DMS 273 treated with DMSO at 0.1 percent for 48 hours (cell line): ENCODE measurements around the gene EN1.
A peak's percentile ranks its signal among the peaks of the same experiment; 100 is the strongest.

Experiments used
- DNase-seq: peaks from one replicate; lab custom pipeline; 2025; lab: John Stamatoyannopoulos, UW

EN1 gene

DNA sequence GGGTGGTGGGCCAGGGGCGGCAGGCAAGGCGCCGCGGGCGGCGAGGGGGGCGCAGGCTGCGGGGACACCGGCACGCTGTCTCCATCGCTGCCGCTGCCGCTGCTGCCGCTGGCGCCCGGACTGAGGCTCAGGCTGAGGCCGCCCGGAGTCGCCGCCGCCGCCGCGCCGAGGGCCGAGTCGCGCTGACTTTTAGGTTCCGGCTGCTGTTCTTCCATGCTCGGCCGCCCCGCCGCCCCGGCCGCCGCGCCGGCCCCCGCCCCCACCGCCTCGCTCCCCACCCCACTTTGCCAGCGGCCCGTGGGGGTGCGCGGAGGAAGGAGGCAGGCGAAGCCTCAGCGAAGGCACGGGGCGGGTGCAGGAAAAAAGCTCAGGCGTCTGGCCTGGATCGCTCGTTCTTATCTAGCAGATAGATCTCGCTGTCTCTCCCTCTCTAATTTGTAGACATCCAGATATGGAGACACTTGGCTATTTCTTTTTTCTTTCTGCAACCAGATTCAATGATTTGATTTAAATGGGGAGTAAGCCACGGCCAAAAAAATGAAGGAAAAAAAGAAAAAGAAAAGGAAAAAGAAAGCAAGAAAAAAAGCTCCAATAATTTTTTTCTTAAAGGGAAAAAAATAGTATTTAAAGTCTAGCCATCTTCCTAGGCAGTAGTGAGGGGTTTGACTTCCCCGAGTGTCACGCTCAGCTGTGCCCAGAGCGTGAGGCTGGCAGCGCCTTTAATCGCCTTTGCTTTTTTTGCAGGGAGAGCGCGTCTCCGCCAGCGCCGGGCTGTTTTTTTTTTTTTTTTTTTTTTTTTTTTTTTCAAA lies at the start of gene EN1:
TSS of gene EN1 (minus strand) at position 696 of the 809 bp plus-strand sequence. CDS start at position 215, 481 bp downstream.
- no peak for DNase-seq

- DNase-seq: no peak
These were observed 45.7 kb upstream of the EN1 start for GRCh38 chr2:118893100-118893499.

DNA sequence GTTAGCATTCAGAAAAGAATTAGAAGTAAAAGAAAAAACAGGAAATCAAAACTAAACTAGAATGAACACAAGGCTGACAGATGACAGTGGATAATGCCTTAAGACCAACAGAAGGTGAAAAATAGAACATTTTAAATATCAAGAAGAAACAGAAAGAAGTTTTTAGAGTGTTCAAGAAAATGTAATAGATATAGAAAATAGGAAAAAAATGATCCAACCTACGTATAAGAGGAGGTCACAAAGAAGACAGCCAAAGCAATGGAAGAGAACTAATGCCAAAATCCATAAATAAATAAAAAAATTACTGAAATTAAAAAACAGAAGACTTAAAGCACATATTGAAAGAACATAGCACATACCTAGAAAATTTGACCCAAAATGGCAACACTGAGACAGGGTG lies 42.5 kb upstream of the EN1 start:
- DNase-seq: no peak

DNA sequence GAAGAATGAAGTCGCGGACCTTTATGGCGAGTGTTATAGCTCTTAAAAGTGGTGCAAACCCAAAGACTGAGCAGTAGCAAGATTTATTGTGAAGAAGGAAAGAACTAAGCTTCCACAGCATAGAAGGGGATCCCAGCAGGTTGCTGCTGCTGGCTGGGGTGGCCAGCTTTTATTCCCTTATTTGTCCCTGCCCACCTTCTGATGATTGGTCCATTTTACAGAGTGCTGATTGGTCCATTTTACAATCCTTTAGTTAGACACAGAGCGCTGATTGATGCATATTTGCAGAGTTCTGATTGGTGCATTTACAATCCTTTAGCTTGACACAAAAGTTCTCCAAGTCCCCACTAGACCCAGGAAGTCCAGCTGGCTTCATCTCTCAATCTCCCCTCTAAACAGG lies 36.3 kb upstream of the EN1 start:
- no peak for DNase-seq

GRCh38 chr2:118882693-118883336 lies 35.4 kb upstream of the EN1 start:
- no peak for DNase-seq

- no peak for DNase-seq
These were observed 34.2 kb upstream of the EN1 start for GRCh38 chr2:118881490-118882129.

DNA sequence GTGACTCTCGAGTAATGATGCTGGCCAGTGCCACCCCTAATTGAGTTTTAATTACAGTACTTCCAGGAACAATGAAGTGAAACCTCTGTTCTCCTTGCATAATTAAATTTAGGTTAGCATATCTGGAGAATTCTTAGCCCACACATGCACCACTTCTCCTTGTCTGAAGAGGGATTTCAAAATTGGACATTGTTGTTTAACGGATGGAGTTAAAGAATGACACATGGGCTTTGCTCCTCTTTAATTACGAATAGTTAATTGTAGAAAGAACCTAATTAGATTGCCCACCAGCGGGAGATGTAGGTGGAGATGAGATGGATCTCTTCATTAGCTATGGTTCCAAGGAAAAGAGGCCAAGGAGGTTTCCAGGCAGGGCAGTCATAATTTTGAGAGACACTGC lies 33.1 kb upstream of the EN1 start:
- DNase-seq: no peak

- DNase-seq: no peak
These were observed 31.2 kb upstream of the EN1 start for GRCh38 chr2:118878531-118879149.

GRCh38 chr2:118875318-118875717 lies 27.9 kb upstream of the EN1 start:
- DNase-seq: no peak

- no peak for DNase-seq
These were observed 26.9 kb upstream of the EN1 start for GRCh38 chr2:118874324-118874723.

DNA sequence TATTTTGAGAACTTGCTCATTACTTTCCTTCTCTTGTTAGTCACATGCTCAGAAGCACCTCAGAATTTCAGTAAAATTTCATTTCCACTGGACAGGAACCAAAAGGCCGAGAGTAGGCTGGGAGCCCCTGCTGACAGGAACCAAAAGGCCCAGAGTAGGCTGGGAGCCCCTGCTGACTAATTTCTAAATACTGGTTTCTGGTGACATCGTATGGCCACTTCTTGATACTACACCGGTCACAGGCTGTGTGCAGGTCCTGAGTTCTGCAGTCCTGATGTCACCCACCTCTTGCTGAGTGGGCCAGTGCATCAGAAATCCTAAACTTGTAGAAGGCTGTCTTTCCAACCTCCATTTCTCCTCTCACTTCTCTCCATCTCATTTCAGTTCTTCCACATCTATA lies 17.7 kb upstream of the EN1 start:
- peak; percentile 1 for DNase-seq

DNA sequence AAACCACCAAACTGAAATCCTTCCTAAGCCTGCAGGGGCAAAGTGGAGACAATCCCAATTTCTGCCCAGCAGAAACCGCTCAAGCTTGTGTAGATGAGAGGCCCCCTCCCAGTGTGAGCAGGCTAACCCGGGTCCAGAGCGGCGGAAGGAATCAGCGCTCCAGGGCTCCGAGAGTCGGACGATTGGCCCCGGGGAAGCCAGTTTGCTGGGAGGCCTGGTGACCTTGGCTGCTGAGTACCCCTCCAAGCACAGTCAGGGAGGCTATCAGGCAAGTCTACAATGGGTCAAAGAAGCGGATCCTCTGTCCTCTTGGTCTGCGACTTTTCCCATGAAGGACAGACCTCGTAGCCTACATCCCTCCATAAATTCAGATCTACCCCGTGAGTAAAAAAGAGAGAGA lies 16.8 kb upstream of the EN1 start:
- DNase-seq: no peak

DNA sequence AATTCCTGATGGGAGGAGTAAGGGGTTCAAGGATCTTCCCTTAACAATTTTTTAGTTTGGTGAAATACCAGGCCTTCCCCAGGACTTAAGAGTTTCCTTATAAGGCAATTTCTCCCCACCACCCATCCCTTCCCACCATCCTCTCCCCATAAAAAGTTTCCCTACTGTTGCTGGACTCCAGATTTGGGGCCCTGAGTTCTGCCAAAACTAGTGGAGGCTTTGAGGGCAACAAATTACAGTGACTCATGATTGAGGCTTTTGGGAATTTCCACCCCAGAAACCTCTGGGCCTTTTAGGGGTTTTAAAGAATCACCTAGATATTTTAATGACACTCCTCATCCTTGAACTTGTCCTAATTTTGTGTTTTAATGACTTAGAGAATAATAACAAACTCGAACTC lies 14.3 kb upstream of the EN1 start:
- no peak for DNase-seq

GRCh38 chr2:118861242-118861641 lies 13.8 kb upstream of the EN1 start:
- DNase-seq: no peak

DNA sequence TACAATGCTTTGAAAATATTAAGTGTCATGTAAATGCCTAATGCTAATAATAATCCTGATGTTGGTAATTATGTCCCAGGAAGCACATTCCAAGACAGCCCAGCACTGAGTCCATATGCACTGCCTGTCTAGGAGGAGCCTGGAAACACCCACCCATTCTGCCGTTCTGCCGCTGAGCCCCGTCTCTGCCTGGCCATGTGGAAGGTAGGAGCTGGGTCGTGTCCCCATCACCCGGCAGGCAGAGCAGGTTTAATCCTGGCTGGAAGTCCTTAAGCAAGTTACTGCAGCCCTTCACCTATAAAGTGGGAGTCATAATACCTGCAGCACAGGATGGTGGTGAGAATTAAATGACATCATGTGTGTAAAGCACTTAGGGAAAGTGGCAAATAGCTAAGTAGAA lies 13.1 kb upstream of the EN1 start:
- DNase-seq: no peak

DNA sequence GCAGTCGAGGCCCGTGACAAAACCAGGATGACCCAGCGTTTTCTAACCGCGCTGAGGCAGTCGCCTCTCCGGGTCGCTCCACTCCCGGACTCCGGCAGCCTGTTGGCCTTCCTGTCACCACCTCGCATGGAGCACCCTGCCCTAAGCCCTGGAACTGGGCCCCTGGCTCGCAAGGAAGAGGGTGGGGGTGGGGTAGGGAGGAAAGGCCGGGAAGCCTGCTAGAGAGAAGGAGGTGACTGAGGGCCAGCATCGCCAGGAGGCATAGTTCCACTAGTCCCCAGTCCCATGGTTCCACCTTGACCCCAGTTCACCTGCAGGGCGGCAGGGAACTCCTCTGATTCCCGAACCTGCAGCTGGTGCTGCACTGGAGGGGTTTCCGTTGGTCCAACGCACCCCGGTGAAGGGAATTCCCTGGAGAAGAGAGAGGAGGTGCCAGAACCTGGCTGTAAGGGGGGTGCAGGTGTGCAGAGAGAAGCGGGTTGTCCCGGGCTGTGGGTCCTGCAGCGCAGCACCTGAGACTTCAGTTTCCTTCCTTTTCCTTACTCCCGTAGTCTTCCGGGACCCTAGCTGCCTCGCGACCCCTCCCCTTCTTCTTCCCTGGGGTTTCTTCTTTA lies 11.8 kb upstream of the EN1 start:
- no peak for DNase-seq

GRCh38 chr2:118858485-118859156 lies 11.2 kb upstream of the EN1 start:
- no peak for DNase-seq

- DNase-seq: no peak
These were observed 10.4 kb upstream of the EN1 start for GRCh38 chr2:118857677-118858484.

- no peak for DNase-seq
These were observed 9.7 kb upstream of the EN1 start for GRCh38 chr2:118856978-118857676.

GRCh38 chr2:118856330-118856977 lies 9.0 kb upstream of the EN1 start:
- DNase-seq: no peak
